GM21576 (cell line): ENCODE measurements around the gene PDZD7.
"Not testable (repeated sequence)": the region's sequence is repeated elsewhere in the genome, so short reads cannot be mapped to it uniquely, and the experiment has no call there.

Experiments used
- ATAC-seq: cut with Tn5 transposase; IDR thresholded peaks from one replicate; pipeline ENCODE4 v1.9.1; 2021; ENCODE audit warnings: mild to moderate bottlenecking, moderate library complexity; ENCODE audit not compliant: unreplicated experiment

Gene PDZD7

DNA sequence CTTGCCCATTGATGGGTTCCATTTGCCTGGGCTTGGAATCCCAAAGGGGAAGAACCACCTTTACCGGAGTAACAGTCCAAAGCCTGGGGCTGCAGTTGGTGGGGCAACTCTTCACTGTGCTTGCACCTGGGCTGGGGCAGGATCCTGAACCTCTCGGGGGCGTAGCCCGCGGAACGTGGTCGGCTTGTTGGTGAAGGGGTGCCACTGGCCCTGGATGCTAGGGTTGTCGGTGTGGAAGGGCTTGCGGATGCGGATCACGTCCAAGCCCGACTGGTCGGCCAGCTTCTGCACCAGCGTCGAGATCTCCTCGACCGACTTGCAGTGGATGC, 44.3 kb downstream of the PDZD7 start:
- ATAC-seq = no peak

- no peak for ATAC-seq
Measured at GRCh38 chr10:100985336-100985735, 45.6 kb downstream of the PDZD7 start.

- no peak for ATAC-seq
Measured at GRCh38 chr10:100984672-100985177, 46.2 kb downstream of the PDZD7 start.

DNA sequence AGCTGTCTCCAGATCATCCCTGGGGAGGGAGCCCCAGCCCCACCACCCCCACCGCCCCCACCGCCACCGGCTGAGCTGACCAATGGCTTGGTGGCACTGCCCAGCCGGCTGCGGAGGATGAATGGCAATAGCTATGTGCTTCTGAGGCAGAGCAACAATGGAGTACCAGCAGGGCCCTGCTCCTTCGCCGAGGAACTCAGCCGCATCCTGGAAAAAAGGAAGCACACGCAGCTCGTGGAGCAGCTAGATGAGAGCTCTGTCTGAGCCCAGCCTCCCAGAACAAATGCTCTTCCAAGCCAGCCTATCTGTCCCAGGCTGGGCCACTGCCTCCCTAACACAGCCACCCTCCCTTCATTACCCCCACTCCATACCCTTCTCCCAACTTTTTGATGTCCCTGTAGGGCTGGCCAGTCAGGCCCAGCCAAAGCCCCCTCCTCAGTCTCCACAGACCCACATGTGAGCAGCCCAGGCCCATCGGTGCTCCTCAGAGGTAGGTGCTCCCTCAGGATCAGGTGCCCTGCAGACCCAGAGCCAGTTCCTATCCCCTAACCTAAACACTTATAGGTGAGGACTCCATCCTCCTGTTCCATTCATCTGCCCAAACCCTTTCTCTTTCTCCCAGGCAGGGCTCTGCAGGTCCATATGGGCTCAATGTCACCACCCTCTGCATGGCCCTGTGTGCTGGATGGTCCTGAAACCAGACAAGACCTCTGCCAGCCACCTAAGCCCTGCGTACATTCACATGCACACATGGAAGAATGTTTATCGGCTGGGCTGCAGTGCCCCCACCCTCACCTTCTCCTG, 46.9 kb downstream of the PDZD7 start:
- ATAC-seq = no peak

DNA sequence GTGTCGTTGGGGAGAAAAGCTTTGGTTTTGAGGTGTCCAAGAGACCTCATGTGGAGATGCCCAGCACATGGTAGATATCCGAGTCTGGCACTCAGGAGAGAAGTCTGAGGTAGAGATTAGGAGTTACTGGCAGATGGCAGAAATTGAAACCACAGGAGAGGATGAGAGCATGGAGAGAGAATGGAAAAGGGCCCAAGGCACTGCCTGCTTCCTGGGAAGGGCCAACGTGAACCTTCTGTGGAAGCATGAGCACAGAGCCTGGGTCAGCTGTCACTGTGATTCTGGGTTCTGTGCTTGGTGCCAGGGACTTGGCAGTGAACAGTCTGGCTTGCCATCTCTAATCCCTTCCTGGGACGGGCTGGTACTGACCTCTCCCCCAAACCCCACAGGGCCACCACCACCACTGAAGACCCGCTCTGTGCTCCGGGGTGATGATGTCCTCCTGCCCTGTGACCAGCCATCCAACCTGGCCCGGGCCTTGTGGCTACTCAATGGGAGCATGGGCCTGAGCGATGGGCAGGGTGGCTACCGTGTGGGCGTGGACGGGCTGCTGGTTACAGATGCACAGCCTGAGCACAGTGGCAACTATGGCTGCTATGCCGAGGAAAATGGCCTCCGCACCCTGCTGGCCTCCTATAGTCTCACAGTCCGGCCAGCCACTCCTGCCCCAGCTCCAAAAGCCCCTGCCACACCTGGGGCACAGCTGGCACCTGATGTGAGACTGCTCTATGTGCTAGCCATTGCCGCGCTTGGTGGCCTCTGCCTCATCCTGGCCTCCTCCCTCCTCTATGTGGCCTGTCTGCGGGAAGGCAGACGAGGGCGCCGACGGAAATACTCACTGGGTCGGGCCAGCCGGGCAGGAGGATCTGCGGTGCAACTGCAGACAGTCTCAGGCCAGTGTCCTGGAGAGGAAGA, 47.8 kb downstream of the PDZD7 start:
- no peak for ATAC-seq

- ATAC-seq = no peak
Measured at GRCh38 chr10:100981178-100981772, 49.7 kb downstream of the PDZD7 start.

DNA sequence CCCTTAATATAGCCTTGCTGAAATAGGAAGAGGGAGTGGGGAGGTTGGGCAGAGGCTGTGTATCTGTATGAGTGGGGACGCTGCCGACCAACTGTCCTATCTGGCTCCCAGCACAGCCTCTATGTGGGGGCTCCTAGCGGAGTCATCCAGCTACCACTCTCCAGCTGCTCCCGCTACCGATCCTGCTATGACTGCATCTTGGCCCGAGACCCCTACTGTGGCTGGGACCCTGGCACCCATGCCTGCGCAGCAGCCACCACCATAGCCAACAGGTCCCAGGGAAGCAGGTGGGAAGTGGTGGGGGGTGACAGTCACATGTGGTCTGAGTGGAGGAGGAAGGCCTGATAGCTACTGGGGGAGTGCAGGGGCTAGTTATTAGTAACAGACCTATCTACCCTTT, 50.2 kb downstream of the PDZD7 start:
- no peak for ATAC-seq

DNA sequence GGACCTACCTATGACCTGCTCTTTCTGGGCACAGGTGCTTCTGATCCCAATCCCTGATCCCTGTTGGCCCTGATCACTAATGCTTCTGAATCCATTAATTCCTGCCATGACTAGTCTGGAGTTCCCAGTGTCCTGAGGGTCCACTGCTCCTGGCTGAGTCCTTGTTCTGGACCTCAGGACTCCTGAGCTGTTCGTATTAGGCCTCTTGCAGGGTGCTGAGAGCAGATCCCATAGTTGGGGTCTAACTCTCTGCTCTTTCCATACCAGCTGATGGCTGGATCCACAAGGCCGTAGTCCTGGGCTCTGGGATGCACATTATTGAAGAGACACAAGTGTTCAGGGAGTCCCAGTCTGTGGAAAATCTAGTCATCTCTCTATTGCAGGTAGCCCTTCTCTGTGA, 50.6 kb downstream of the PDZD7 start:
- no peak for ATAC-seq

DNA sequence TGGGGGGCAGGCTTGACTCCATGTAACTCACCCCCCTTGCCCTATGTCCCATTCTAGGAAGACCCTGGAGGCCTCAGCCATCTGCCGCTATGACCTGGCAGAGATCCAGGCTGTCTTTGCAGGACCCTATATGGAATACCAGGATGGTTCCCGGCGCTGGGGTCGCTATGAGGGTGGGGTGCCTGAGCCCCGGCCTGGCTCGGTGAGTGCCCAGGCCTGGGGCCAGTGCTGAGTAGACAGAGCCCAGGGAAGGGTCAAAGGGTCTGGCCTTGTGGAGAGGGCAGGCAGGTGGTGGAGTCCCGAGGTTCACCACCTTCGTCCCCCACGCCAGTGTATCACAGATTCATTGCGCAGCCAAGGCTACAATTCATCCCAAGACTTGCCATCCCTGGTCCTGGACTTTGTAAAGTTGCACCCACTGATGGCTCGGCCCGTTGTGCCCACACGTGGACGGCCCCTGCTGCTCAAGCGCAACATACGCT, 51.1 kb downstream of the PDZD7 start:
- no peak for ATAC-seq

- ATAC-seq = no peak
Measured at GRCh38 chr10:100978901-100979195, 52.1 kb downstream of the PDZD7 start.

DNA sequence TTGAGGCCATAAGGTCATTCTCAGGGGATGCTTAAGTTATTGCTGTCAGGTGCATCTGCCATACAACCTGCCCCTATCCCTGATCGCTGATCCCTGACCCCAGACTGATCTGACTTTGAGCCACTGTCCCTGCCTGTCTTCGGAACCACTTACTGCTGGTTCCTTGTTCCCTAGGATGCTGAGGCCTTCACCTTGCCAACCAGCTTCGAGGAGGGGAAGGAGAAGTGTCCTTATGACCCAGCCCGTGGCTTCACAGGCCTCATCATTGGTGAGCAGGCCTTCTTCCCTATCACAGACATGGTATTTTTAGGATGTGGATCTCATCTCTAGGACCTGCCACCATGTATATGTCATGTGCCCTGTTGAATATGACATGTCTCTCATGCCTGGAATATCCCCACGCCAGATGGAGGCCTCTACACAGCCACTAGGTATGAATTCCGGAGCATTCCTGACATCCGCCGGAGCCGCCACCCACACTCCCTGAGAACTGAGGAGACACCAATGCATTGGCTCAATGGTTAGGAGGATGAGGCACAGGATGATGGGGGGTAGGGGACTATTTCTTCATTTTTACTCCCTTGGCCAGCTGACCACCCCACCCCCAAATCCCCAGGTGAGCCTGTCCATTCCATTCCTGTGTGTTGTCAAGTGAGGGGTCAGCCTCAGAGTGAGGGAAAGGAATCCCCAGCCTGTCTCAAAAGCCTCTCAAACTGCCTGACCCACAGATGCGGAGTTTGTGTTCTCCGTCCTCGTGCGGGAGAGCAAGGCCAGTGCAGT, 52.6 kb downstream of the PDZD7 start:
- no peak for ATAC-seq

DNA sequence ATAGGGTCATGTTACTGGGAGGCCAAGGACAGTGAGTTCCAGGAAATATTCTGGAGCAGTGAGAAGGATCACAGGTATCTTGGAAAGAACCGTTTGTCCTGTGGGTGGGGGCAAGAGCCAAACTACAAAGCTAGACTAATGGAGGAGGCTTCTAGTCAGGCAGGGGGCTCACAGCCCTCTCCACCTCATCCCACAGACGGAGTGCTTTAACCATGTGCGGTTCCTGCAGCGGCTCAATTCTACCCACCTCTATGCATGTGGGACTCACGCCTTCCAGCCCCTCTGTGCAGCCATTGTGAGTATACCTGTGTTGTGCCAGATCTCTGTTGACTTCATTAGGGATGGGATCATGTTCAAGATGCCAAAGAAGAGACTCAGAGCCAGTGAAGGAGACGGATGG, 53.5 kb downstream of the PDZD7 start:
- no peak for ATAC-seq

GRCh38 chr10:100976906-100977305, 54.0 kb downstream of the PDZD7 start:
- ATAC-seq = no peak

GRCh38 chr10:100975397-100975796, 55.5 kb downstream of the PDZD7 start:
- not testable (repeated sequence) for ATAC-seq

DNA sequence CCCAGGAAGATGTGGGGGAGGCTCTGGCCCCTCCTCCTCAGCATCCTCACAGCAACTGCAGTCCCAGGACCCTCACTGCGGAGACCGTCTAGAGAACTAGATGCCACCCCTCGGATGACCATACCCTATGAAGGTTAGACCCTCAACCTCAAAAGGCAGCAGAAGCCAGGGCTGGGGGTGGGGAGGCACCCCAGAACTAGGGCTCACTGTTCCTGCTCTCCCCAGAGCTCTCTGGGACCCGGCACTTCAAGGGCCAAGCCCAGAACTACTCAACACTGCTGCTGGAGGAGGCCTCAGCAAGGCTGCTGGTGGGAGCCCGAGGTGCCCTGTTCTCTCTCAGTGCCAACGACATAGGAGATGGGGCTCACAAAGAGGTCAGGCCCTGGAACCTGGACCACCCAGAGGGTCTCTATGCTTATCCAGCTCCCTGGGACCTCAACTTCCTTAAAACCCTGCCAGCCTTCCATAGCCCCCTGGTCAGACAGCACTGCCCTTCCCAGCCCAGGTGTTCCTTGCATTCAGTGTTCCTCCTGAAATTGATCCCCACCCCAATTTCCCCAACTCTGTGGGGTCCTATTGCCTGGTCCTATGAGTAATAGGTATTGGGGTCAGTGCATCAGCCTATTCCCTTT, 57.9 kb downstream of the PDZD7 start:
- ATAC-seq = no peak

DNA sequence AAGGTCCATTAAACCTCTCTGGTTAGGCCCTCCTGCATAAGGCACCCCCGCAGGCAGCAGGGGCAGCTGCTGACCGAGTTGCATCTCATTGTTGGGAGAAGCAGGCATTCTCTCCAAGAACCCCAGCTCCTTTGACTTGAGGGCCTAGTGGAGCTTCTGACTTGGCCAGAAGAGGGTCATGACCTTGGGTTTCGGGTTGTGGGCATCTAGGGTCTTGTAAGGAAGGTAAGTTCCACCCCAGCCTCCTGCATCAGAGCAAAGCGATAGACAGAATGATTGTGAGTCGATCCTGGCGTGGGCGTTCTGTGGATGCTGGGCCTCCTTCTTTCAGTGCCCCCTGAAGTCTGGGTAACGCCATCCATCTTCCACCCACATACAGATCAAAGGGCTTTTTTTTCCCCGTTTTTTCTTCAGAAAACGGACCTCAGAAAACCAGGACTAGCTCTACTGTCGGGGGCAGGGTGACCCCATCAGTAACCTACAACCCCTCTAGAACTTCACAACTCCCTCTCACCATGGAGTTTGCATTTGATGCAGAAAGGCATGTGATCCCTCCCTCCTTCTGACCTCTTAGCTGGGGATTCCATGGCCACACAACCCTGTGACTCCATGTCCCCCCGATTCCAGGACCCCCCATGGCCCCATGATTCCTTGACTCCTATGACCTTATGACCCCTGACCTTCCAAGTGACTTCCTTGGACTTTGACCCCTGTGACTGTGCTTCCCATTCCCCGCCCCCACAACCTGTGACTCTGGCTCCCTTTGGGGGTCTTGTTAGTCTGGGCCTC, 58.6 kb downstream of the PDZD7 start:
- no peak for ATAC-seq

DNA sequence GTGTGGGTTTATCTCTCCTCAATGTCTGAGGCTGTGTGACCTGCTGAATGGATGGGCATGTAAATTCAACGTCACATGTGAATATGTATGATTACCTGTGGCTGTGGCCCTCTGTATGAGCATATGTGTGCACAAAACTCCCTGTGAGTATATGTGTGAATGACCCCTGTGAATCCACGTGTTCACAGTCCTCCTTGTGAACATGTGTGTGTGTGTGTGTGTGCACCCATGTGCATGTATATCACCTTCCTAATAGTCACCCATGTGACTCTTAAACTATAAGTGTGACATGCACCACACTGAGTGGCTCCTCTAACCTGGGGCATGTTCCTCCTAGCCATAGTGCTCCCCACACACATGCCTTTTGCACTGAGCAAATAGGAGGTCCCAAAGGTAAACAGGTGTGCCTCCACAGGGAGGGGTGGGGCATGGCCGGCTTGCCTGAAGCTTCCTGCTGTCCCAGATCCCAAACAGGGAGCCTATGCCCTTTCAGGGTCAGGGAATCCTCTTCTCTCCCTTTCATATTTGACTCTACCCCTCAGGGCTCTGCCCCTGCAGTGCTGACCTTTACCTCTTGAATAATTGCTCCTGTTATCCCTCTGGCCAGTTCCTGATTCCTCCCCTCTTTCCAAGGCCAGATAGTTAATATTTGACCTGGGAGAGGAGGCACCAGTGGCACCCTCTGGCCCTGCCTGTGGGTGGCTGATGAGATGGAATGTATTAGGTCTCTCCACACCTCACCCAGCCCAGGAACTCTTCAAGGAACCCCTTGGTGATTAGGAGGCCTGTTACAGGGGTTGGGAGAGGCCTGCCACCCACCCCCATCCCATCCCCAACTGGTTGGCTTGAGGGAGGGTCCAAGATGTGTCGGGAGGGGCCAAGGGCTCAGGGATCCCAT, 59.8 kb downstream of the PDZD7 start:
- ATAC-seq = no peak

DNA sequence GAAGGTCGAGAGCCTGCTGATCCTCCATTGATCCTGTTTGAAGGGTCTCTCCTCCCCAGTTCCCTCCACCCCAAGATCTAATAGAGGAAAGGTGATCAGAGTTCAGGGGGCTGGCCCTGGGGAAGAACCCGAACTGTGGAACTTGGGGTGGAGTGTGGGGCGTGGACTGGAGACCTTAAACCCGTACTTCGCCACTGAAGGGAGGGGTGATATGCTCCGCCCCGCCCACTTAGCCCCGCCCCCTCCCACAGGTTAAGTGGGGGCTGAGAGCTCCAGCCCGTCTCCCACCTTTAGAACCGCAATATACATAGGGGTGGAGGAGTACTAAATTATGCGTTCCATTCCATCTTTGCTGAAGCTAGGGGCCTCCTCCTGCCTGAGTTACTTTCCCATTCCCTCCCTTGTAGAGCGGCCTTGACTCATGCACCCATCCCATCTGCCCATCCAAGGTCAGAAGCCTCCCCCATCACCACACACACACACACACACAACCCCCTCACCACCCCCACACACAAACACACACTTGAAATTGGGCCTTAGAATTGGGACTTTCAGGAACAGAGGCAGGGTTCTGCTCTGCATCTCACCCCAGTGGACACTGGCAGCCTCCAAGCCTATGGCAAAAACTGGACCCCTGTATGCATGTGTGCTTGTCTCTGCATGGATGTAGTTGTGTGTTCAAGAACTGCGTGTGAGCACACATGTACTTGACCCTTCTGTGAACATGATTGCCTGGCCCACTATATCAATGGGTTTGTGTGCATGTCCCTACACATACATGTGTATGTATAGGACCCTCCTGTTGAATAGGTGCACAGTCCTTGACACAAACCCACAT, 60.6 kb downstream of the PDZD7 start:
- ATAC-seq = no peak
